Mammary epithelial cell (primary cell): ENCODE data around the gene TMEM72.

ENCODE experiments used
- CTCF ChIP-seq, 2 donors: IDR thresholded peaks in 1 of 2; conservative IDR thresholded peaks in 1 of 2; 2 replicates each; pipeline ENCODE4 v1.5.1; 2011 to 2012; ENCODE audit warnings: inconsistent platforms in 2 of 2, low read length in 2 of 2, mild to moderate bottlenecking in 2 of 2, control low read depth in 1 of 2, low read depth in 1 of 2; ENCODE audit not compliant: insufficient read depth in 1 of 2; ENCODE audit errors: extremely low read depth in 1 of 2
- EZH2 ChIP-seq: IDR thresholded peaks from 2 replicates; pipeline ENCODE4 v1.6.1; 2012; ENCODE audit warnings: low read length, inconsistent platforms, borderline replicate concordance

DNA sequence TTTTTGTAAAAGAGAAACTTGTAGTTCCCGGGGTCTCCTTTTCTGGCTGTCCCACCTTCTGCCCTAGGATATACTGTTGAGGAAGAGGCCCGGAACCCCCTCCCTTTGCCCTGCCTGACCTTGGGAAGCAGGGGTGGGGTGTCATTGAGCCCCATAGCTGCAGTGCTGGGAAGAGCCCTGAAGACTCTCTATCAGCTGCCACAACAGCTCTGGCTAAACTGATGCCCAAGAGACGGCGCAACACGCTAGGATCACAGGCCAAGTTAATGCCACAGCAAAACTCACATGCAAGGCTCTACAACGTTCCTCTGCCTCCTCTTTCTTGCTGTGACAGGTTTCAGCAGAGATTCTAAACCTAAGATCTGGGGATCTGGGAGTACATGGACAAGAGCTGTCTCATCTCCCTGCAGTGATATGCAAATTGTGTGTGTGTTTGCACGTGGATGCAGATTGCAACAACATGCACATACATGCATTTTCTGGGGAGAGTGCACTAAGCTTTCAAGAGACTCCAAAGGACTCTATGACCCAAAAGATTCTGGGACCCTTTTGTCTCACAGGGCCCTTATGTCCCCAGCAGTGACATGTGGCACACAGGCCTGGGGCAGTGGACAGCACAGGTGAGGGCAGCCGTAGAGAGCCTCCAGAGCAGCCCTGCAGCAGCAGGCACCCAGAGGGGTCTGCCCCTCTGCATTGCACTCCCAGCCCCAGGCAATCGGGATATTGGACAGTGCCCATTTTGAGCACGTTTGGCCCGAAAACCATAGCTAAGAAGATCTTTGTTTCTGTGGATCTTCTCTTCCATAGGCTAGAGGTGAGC lies 51.0 kb downstream of the TMEM72 start:
- TF ChIP-seq CTCF (conservative IDR thresholded peaks at IDR 0.05 in 1 of 2, IDR thresholded peaks at IDR 0.05 in 1 of 2; ENCODE audit: extremely low read depth in 1 of 2, insufficient read depth in 1 of 2, low read depth in 1 of 2, low read length in 2 of 2) (no peak), EZH2 (no peak)
